Caki2 (cell line): ENCODE data around the gene HIF1AN. TPM values are rescaled to one million over a fixed set of nuclear protein-coding genes. Genes with fewer than 3 reads are reported as not detected.

Source experiments
- DNase-seq: peaks from one replicate; pipeline ENCODE4 v3.0.0-alpha.2; 2015; ENCODE audit warnings: low read depth
- in situ Hi-C: cut with HindIII; loops from 2 replicates; pipeline ENCODE4 v1.10.0; 2016; ENCODE audit warnings: low sequenced_read_pairs, low pct_unique_long_range_greater_than_20kb, mixed read lengths
- total RNA-seq: library from RNA; depleted of rRNA; stranded (reverse); fragments of >200 nt; shearing (Covaris generic); gene quantifications from 2 replicates; pipeline ENCODE4 v1.2.3, GENCODE V29; 2014; ENCODE audit warnings: low replicate concordance

The HIF1AN gene
- total RNA-seq, 1 experiment from 2014 or later: 35.9 TPM

DNA sequence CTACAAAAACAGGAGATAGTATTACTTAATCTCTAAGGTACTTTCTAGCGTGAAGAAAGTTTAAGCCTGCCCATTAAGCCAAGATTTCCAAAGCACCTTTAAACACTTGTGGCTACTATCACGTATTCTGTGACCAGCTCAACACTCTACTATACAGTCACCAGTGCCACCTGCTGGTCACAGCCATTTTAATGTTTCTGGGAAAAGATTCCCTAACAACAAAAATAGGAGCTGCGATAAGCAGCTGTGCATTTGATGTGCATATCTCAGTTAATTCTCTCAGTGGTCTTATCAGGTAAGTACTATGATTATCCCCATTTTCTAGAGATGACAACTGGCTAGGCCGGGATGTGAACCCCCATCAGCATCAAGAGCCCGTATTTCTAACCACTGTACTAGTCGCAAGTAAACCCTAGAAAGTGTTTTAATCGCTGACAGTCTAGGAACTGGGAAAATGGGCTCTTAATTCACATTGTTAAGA lies 16.9 kb upstream of the HIF1AN start:
- in situ Hi-C loops: no loop called here
- peak; percentile 48 for DNase-seq

DNA sequence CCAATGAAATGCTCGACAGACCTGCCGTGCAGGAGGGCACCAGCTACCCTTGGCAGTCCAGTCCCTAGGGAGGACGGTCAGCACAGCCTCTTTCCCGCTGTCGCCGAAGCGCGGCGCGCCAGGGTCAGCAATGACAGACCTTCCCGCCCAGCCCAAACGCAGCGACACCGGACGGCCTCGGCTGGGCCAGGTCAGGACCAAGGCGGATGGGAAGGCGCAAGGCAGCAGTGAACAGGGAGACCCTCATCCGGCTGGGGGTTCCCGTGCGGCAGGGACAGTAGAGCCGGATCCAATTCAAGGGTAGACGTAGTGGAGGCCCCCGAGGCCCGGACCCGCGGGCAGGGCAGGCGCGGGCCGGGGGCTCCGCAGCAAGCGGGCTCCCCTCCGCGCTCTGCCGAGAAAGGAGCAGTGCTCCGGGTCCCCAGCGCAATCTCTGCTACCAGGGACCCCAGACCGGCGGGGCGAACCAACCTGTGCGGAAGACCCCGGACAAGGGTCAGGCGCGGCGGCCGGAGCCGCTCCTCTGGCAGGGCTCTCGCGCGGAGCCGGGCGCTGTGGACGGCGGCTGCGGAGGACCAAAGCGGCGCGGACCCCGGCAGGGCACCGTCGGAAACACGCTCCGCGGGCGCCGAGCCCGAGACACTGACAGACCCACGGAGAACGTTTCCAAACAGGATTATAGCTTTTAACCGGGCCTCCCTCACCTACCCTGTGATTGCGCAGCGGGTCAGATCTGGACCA lies 16.3 kb upstream of the HIF1AN start, which contains the start of gene SEC31B:
Gene SEC31B, minus strand, starts transcription at position 551 of the 741 bp plus-strand sequence. CDS start 2,909 bp downstream, outside the sequence.
- DNase-seq: no peak
- in situ Hi-C loops: no loop called here

DNA sequence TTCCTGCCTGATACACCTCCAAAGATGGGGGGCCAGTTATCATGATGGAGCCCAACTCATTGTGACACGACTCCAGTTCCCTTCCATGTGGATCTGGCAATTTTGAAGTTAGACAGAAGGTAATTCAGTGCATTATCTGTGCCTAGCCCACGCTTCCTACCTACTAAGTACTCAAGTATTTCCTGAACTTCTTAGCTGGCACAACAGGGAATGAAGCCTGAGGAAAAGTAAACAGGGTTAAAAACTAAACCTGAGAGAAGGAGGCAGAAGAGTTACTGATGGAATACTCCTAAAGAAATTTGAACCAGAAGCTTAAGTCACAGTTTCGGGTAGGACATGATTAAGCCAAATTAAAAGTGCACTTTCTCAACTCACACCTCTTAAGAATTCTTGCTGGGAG lies 14.9 kb upstream of the HIF1AN start:
- in situ Hi-C loops: no loop called here

DNA sequence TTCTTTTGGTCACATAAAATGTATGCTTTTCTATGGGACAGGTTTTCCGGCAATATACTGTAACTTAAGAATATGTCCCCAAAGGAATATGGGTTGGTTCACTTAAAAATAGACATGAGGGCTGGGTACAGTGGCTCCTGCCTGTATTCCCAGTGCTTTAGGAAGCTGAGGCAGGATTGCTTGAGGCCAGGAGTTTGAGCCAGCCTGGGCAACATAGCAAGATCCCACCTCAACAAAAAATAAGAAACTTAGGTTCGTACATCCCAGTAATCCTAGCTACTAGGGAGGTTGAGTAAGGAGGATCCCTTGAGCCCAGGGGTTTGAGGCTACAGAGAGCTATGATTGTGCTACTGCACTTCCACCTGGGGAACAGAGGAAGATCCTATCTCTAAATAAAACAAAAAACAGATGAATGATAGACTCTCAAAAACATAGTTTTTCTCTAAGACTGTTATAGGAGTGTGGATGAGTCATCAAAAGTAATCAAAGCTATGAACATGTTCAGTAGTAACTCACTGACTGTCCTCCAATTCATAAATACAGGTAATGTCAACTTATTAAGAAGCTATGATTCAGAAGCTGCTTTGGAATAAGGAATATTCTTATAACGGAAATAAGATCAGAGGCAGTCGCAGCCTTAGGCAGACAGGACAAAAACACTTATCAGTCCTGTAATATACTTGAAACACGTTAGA lies 13.5 kb upstream of the HIF1AN start:
- in situ Hi-C loops: no loop called here

More for the DNA sequence above, 14.9 kb upstream of the HIF1AN start:
- no peak for DNase-seq

GRCh38 chr10:100522945-100523344 lies 12.8 kb upstream of the HIF1AN start:
- in situ Hi-C loops: no loop called here

More for the DNA sequence above, 13.5 kb upstream of the HIF1AN start:
- DNase-seq: no peak

GRCh38 chr10:100524206-100524605 lies 11.5 kb upstream of the HIF1AN start:
- no peak for DNase-seq
- in situ Hi-C loops: no loop called here

More at GRCh38 chr10:100522945-100523344, 12.8 kb upstream of the HIF1AN start:
- no peak for DNase-seq

DNA sequence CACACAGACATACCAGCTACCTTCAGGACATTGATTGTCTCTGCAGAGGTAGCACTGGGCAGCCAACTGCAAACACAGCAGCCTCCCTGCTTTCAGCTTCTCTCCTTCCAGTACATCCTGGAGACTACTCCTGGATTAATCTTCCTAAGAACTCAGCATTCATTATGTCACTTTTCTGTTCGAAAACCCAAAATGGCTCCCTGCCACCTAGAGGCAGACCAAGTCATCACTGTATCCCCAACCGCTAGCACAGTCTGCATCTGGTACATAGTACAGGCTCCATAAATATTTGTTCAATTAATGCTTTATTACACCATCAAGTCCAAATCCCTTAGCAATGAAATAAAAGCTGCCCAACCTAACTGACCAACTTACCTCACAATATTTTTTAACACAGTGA lies 11.1 kb upstream of the HIF1AN start:
- in situ Hi-C loops: no loop called here
- DNase-seq: no peak

DNA sequence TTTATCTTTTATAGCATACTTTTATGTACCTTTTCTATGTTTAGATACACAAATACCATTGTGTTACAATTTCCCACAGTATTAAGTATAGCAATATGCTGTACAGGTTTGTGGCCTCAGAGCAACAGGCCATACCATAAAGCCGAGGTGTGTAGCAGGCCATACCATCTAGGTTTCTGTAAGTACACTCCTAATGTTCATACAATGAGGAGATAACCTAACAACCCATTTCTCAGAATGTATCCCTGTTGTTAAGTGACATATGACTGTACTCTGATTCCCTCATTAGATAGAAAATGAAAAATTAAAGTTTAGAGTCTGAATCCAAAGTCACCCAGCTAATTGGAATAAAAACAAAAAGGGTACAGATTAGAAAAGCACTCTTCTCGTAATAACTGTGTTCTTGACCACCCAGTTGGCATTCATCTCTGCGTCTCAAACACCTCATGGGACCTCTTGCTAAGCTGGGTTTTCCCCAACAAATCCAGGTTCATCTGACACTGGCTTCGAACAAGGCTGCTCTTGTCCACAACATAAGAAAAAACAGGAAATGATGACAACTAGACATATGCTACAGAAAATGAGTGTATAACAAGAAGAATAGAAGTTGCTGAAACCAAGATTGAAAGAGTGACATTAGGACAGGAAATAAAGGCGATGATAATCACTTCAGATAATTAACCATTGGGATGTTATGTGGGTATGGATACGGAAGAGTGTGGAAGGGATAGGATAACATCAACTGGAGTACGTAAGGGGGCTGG lies 7.4 kb upstream of the HIF1AN start:
- no peak for DNase-seq
- in situ Hi-C loops: no loop called here

DNA sequence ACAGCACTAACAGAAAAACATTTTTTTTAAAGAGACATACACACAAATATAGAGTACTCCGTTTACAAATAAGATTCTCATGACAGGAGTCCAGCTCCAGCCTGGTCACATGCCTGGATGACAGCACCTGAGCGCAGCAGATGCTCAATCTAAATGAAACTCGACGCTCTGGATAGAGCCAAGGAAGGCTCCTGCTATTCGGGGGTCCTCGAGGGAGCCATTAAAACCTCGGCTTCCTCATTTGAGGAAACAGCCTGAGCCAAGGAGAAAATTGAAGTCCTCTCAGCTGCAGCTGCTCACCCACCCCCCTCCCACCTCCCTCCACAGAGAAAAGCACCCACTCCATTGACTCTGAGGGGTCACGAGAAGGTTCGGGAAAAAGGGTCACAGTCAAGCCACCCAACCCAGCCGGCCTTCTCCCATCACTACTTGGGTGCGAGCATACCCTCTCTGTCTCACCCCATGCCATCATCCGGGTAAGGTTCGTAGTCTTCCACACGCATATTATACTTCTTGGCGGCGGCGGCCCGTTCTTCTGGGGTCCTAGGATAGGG lies 6.7 kb upstream of the HIF1AN start:
- in situ Hi-C loops: no loop called here
- no peak for DNase-seq

GRCh38 chr10:100529475-100530298 lies 6.1 kb upstream of the HIF1AN start, which contains the start of gene NDUFB8:
TSS of gene NDUFB8 (minus strand) at chr10:100529871. CDS start at chr10:100529851, 20 bp downstream.
- in situ Hi-C loops: no loop called here
- DNase-seq: peak; percentile 71

GRCh38 chr10:100531761-100532160 lies 4.0 kb upstream of the HIF1AN start:
- in situ Hi-C loops: no loop called here
- no peak for DNase-seq

DNA sequence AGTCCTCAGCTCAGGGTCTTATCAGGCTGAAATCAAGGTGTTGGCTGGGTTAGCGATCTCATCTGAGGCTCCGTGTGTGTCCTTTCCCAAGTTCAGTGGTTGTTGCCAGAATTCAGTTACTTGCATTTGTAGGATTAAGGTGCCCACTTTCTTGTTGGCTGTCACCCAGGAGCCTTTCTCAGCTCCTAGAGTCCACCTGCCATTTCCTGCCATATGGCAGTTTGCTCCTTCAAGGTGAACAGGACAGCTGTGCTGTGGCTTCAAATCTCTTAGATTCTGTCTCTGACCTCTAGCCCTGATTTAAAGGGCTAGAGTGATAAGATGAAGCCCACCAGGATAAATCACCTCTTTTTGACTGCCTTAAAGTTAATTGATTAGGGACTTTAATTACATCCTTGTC lies 1.0 kb upstream of the HIF1AN start:
- DNase-seq: no peak
- in situ Hi-C loops: no loop called here

- in situ Hi-C loops: no loop called here
- DNase-seq: no peak
Measured at GRCh38 chr10:100535338-100535714, 417 bp upstream of the HIF1AN start.

- in situ Hi-C loops: no loop called here
Measured at GRCh38 chr10:100537475-100537874, 1.7 kb downstream of the HIF1AN start.

GRCh38 chr10:100544950-100545349 lies 9.2 kb downstream of the HIF1AN start:
- in situ Hi-C loops: no loop called here

More at GRCh38 chr10:100537475-100537874, 1.7 kb downstream of the HIF1AN start:
- no peak for DNase-seq

DNA sequence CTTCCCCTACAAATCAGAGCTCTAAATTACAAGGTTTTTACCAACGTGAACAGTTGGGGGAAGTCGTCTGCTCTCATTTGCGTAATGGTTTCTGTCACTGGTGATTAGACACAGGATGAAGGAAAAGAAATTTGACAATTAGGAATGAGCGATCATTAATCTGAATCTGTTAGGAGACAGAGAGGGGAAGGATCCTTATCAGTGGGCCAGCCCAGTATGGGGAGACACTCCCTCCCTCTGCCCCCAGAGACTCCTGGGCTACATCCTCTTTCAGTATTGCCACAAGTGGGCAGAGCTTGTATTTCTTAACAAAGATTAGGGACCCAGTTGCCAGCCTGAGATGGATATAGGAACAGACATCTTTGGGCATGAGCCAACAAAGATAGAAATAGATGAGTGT lies 15.5 kb downstream of the HIF1AN start:
- in situ Hi-C loops: loop anchor here (25.0 kb wide), 1 partner anchor 336 kb away; no protein-coding TSS in a partner anchor

More at GRCh38 chr10:100544950-100545349, 9.2 kb downstream of the HIF1AN start:
- DNase-seq: no peak

DNA sequence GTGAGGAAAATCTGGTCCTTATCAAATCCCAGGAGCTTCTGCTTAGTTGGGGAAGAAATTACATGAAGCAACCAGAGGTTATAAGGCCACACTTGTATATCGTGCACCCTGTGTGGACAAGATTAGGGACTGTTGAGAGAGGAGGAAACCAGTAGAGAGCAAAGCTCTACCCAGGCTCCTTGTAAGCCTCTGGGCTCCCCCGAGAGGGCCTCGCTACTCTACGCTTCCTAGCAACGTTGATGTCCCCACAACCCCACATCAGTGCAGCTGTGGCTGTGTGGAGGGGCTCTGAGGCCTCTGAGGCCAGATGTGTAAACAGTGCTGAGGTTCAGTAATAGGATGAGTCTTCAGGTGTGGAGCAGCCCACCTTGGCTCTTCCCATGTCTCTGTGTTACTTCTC lies 16.0 kb downstream of the HIF1AN start:
- in situ Hi-C loops: loop anchor here (25.0 kb wide), 1 partner anchor 336 kb away; no protein-coding TSS in a partner anchor

More for the DNA sequence above, 15.5 kb downstream of the HIF1AN start:
- no peak for DNase-seq

More for the DNA sequence above, 16.0 kb downstream of the HIF1AN start:
- DNase-seq: no peak
